Limb (tissue), 2 donors: ENCODE results near the gene MEIS2.

Source experiments
- DNase-seq, 2 donors: peaks; one replicate each; pipeline ENCODE4 v3.0.0-alpha.2; 2016; ENCODE audit errors: extremely low spot score in 2 of 2

Gene MEIS2

GRCh38 chr15:37112971-37113670, 12.8 kb upstream of the MEIS2 start:
- no peak for DNase-seq

- DNase-seq, result no peak
These were observed 11.8 kb upstream of the MEIS2 start for GRCh38 chr15:37112171-37112570.

GRCh38 chr15:37111427-37111717, 11.0 kb upstream of the MEIS2 start:
- no peak for DNase-seq

- DNase-seq, result peak in 1 of 2 donors; percentile 72
These were observed 9.7 kb upstream of the MEIS2 start for GRCh38 chr15:37109872-37110572.

GRCh38 chr15:37109168-37109871, 9.0 kb upstream of the MEIS2 start:
- peak in 1 of 2 donors; percentile 54 for DNase-seq

- no peak for DNase-seq
These were observed 8.2 kb upstream of the MEIS2 start for GRCh38 chr15:37108381-37109167.

- no peak for DNase-seq
These were observed 7.5 kb upstream of the MEIS2 start for GRCh38 chr15:37107744-37108380.

GRCh38 chr15:37107071-37107743, 6.9 kb upstream of the MEIS2 start:
- DNase-seq, result peak in 1 of 2 donors; percentile 60

- peak in 1 of 2 donors; percentile 82 for DNase-seq
These were observed 6.2 kb upstream of the MEIS2 start for GRCh38 chr15:37106490-37107001.

- DNase-seq, result no peak
These were observed 5.5 kb upstream of the MEIS2 start for GRCh38 chr15:37105889-37106288.

- no peak for DNase-seq
These were observed 4.7 kb upstream of the MEIS2 start for GRCh38 chr15:37105029-37105428.

- DNase-seq, result no peak
These were observed 4.2 kb upstream of the MEIS2 start for GRCh38 chr15:37104424-37104981.

GRCh38 chr15:37103475-37104423, 3.4 kb upstream of the MEIS2 start:
- DNase-seq, result no peak

- no peak for DNase-seq
These were observed 2.8 kb upstream of the MEIS2 start for GRCh38 chr15:37103163-37103435.

GRCh38 chr15:37102305-37103162, 2.2 kb upstream of the MEIS2 start:
- no peak for DNase-seq

GRCh38 chr15:37101980-37102304, 1.6 kb upstream of the MEIS2 start:
- DNase-seq, result no peak

GRCh38 chr15:37100966-37101215, 542 bp upstream of the MEIS2 start:
- no peak for DNase-seq

GRCh38 chr15:37099319-37100108, 835 bp downstream of the MEIS2 start:
- DNase-seq, result no peak
